HepG2 (cell line): ENCODE data around the gene LRRC8C.

Experiments used
- NR2C2 ChIP-seq: sonication (generic); formaldehyde crosslinking; IDR thresholded peaks from 2 replicates; pipeline ENCODE4 v1.4.0; 2020; ENCODE audit warnings: missing genetic modification reagents, mild to moderate bottlenecking, moderate library complexity, borderline replicate concordance
- RELA ChIP-seq: sonication (generic); formaldehyde crosslinking; IDR thresholded peaks from 2 replicates; pipeline ENCODE4 v1.4.0; 2020; ENCODE audit warnings: missing genetic modification reagents
- TBP ChIP-seq: sonication (generic); formaldehyde crosslinking; IDR thresholded peaks from 2 replicates; pipeline ENCODE4 v1.5.0; 2020; ENCODE audit warnings: missing genetic modification reagents
- TBX3 ChIP-seq: fragments of 450-650 bp; IDR thresholded peaks from 2 replicates; pipeline ENCODE4 v1.6.1; 2017; ENCODE audit warnings: antibody characterized with exemption, mild to moderate bottlenecking, inconsistent platforms, borderline replicate concordance
- ZBTB49 ChIP-seq: sonication (generic); formaldehyde crosslinking; IDR thresholded peaks from 2 replicates; pipeline ENCODE4 v1.4.0; 2020; ENCODE audit warnings: missing genetic modification reagents, borderline replicate concordance
- ZSCAN20 ChIP-seq: sonication (generic); formaldehyde crosslinking; IDR thresholded peaks from 2 replicates; pipeline ENCODE4 v1.4.0; 2020; ENCODE audit warnings: missing genetic modification reagents, mild to moderate bottlenecking, borderline replicate concordance

- TF ChIP-seq TBX3: no peak
- no peak for TF ChIP-seq ZBTB49
- TF ChIP-seq NR2C2: no peak
- no peak for TF ChIP-seq ZSCAN20 (CRISPR knock-in tag)
- TF ChIP-seq TBP (CRISPR knock-in tag): no peak
- TF ChIP-seq RELA (CRISPR knock-in tag): no peak
Observed at GRCh38 chr1:89605692-89606091, 27.2 kb upstream of the LRRC8C start.
